ENCODE measurements around the gene PPP4R3A. TPM values are rescaled to one million over a fixed set of nuclear protein-coding genes. Genes with fewer than 3 reads are reported as not detected.
"Not testable (repeated sequence)": the region's sequence is repeated elsewhere in the genome, so short reads cannot be mapped to it uniquely, and the experiment has no call there.

PPP4R3A gene
- total RNA-seq, 2 donors from 2014 or later = 74.5 to 84.3 TPM

DNA sequence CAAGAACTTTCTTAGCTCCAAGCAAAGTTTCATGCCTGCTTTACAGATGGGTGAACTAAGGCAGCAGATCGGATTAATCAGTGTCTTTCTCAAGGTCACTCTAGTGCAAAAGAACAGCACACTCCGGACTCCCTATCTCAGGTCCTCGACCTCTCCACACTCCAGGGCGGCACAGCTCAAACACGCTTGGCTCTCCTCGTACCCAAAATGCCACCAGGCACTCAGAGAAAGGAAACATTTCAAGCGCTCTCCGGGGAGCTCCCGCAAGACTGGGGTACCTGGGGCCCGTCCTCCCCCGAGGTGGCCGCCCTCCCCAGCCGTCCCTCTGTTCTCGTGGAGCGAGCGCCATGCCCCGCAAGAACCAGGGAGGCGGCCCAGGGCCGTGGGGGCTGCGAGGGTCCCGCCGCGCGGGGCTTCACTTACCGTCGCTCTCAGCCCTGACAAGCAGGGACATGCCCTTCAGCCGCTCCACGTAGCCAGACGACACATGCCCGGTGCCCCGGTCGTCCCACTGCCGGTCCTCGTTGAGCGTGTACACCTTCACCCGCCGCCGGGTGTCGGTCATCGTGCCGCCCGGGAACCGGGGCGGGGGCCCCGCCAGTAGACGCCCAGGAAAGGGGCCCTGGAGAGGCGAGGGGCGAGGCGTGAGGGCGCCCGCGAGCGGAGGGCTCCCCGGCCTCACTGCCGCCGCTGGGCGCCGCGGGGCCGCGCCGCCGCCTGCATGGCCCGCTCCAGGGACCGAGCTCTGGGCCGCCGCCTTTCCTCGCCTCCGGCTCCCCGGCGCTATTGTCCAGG, 830 bp downstream of the PPP4R3A start:
- DNase-seq (peak; percentile 31 to 56), ATAC-seq (peak; percentile 19)
- intact Hi-C loops (cut with DNase I, micrococcal nuclease) = no loop called here

DNA sequence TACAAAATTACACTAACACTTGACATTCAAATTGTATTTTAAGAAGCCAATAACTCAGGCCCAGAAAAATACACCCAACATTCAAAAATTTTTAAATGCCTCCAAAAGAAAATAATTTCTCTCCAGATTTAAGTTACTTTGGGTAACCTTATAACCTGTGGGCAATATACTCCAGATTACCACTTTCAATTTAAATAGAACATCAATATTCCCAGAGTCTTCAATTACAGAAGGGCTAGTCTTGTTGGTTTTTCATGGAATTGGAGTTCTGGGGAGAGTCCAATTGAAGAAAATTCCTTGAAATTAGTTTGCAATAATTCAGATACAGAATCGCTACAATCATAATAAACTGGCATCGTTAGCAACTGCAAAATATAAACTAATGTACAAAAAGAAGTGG, 2.0 kb downstream of the PPP4R3A start:
- no peak for DNase-seq
- intact Hi-C loops (cut with DNase I, micrococcal nuclease) = no loop called here
- no peak for ATAC-seq

DNA sequence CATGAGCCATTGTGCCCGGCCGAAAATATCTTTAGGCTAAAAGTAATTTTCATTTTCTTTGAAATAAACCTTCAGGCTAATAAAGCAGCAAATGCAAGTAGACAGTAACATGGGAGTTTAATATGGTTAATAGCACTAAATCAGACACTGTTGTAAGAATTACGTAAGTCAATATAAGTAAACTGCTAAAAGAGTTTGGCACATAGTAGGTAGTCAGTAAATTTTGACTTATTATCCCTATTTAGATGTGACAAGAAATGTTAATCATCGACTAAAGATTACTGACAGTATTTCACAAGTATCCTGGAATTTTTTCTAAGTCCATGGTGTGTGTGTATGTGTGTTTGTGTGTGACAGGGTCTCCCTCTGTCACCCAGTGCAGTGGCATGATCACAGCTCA, 3.9 kb downstream of the PPP4R3A start:
- no peak for ATAC-seq
- no peak for DNase-seq
- intact Hi-C loops (cut with DNase I, micrococcal nuclease) = no loop called here

DNA sequence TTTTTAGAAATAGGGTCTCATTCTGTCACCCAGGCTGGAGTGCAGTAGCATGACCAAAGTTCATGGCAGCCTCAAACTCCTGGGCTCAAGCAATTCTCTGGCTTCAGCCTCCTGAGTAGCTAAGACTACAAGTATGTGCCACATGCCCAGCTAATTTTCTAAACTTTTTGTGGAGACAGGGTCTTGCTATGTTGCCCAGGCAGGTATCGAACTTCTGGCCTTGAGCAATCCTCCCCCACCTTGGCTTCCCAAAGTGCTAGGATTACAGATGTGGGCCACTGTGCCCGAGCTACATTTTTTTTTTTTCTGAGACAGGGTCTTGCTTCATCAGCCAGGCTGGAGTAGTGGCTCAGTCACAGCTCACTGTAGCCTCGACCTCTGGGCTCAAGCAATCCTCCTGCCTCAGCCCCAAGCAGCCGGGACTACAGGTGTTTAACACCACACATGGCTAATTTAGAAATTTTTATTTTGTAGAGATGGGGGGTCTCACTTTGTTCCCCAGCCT, 7.1 kb downstream of the PPP4R3A start:
- DNase-seq = no peak
- intact Hi-C loops (cut with DNase I, micrococcal nuclease) = no loop called here
- no peak for ATAC-seq

DNA sequence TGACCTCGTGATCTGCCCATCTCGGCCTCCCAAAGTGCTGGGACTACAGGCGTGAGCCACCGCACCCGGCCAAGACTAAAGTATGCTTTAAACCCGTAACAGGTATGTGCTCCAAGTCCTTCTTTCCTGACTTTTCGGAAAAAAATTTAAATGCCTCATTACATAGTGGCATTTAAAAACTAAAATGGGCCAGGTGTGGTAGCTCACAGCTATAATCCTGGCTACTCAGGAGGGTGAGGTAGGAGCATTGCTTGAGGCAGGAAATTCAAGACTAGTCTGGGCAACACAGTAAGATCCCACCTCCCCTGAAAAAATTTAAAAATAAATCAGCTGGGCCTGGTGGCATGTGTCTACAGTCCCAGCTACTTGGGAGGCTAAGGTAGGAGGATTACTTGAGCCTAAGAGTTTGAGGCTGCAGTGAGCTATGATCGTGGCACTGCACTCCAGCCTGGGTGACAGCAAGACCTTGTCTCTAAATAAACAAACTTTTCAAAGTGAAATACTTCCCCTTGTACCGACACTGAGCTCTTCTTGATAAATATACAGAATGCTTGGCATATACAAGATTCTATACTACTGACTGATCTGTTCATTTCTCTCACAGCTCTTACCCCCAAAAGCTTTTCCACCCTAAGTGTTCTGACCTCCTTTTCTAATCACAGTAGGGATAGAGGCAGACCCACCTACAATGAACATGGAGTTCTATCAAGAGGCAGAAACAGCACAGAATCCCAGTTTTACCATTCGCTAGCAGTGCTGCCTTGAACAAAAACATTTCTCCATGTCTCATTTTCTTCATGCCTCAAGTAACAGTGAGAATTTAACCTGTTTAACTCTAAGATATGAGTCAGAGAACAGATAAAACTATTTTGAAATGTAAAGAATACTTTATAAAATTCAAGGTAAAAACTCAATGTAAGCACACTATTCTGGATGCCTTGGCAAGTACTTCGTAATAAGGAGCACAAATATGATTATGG, 7.9 kb downstream of the PPP4R3A start:
- DNase-seq (no peak), ATAC-seq (no peak)
- intact Hi-C loops (cut with DNase I, micrococcal nuclease) = no loop called here

DNA sequence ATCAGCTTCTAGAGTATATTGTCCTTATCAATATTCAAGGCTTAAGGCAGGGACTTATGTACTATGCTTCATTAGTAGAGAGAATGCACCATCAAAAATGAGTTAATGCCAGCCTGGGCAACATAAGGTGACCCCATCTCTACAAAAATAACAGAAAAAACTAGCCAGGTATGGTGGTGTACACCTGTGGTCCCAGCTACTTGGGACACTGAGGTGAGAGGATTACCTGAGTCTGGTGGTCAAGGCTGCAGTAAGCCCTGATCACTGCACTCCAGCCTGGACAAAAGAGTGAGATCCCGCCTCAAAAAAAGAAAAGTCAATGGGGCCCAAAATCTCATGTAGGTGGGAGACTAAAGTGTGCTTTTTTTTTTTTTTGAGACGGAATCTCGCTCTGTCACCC, 8.8 kb downstream of the PPP4R3A start:
- DNase-seq = no peak
- no peak for ATAC-seq
- intact Hi-C loops (cut with DNase I, micrococcal nuclease) = no loop called here

DNA sequence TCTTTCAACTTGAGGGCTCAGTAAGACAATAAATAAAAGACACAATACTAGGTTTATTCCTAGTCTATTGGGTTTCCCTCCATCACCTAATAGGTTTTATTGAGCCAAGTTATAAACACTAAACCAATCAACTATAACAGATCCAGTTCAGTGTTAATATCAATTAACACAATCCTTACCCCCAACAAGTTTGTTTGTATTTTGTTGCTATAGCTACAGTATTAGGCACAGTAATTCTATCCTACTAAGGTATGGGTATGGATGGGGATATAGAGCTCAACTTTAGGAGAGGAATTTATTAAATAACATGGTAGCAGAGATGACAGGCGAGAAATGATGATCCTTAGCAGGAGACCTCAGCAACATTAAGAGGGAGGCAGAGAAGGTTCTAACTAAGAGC, 13.3 kb downstream of the PPP4R3A start:
- DNase-seq (no peak), ATAC-seq (peak; percentile 47)
- intact Hi-C loops (cut with DNase I, micrococcal nuclease) = no loop called here

DNA sequence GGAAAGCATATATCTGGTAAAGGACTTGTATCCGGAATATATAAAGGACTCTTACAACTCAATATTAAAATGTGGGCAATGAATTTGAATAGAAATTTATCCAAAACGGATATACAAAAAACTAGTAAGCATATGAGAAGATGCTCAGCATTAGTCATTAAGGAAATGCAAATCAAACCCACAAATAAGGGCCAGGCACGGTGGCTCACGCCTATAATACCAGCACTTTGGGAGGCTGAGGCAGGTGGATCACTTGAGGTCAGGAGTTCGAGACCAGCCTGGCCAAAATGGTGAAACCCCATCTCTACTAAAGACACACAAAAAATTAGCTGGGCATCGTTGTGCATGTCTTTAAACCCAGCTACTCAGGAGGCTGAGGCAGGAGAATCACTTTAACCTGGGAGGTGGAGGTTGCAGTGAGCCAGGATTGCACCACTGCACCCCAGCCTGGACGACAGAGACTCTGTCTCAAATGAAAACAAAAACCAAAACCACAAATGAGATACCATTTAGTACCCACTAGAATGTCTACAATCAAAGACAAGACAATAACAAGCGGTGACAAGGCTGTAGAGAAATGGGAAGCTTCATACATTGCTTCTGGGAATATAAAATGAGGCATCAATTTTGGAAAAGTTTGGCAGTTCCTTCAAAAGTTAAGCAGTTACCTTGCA, 15.6 kb downstream of the PPP4R3A start:
- ATAC-seq; intact Hi-C loops (cut with DNase I, micrococcal nuclease); DNase-seq: not testable (repeated sequence)

DNA sequence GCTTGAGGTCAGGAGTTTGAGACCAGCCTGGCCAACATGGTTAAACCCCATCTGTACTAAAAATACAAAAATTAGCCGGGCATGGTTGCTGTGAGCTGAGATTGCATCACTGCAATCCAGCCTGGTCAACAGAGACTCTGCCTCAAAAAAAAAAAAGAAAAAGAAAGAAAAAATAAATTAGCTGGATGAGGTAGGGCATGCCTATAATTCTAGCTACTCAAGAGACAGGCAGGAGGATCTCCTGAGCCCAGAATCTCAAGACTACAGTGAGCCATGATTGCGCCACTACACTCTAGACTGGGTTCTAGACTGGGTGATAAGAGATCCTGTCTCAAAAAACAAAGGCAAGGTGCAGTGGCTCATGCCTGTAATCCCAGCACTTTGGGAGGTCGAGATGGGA, 16.9 kb downstream of the PPP4R3A start:
- ATAC-seq (no peak), DNase-seq (no peak)
- intact Hi-C loops (cut with DNase I, micrococcal nuclease) = no loop called here

DNA sequence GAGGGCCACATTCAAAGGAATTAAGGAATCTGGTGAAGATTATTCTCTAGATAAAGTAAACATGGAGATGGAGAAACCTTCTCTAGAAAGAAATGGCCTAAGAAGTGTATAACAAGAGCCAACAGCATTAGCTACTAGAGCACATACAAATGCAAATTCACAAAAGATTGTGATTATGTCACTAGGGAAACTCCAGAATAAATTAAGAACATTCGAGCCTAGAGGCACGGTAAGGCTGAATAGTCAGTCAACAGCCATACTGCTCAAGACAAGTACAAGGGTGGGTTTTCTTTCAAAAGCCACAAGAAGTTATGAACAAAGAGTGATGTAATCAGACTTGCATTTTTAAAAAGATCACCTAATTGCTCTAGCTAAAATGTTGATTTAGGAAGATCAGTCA, 25.4 kb downstream of the PPP4R3A start:
- ATAC-seq (no peak), DNase-seq (no peak)
- intact Hi-C loops (cut with DNase I, micrococcal nuclease) = no loop called here

DNA sequence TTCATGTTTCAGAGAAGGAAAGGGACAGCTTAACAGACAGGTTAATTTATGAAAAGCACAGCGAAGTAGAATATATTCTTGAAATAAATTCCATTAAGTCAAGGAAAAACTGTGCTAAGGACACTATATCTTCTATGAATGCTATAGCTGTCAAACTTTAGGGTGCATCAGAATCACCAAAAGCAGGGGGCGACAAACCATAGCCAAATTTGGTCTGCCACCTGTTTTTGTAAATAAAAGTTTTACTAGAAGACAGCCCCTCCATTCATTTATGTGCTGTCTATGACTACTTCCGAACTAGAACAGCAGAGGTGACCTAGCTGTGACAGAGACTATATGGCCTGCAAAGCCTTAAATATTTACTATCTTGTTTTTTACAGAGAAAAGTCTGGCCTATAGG, 25.9 kb downstream of the PPP4R3A start:
- ATAC-seq = no peak
- no peak for DNase-seq
- intact Hi-C loops (cut with DNase I, micrococcal nuclease) = no loop called here

DNA sequence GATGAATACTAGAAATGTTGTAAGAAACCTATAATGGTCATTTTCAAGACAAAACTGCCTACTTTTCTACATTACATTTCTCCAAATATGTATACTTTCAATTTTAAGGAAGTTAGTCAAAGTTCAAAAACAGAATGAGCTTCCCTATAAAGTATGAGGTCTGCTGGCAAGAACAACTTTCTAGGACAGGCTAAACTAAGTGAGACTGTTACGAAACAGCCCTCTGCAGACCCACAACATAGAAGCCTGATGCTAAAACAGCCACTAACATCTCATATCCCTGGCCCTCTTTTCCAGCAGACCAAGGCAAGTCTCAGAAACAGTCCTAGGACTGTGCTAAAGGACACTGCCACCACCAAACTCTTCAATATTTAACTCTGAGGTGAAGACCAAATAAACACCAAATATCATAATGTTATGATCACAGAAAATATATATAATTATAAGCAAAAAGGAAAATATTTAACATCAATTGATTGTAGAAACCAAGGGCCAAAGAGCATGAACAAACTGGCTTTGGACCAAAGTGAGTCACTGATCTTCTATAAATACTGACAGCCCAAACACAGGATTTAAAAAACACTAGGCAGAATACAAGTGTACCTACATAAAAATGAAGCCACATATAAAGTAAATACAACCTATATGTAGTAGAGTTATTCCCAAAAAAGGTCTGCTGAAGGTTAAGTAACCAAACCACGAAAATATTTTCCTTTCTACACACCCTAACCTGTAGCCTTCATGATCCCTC, 27.7 kb downstream of the PPP4R3A start:
- ATAC-seq (no peak), DNase-seq (no peak)
- intact Hi-C loops (cut with DNase I, micrococcal nuclease) = no loop called here

DNA sequence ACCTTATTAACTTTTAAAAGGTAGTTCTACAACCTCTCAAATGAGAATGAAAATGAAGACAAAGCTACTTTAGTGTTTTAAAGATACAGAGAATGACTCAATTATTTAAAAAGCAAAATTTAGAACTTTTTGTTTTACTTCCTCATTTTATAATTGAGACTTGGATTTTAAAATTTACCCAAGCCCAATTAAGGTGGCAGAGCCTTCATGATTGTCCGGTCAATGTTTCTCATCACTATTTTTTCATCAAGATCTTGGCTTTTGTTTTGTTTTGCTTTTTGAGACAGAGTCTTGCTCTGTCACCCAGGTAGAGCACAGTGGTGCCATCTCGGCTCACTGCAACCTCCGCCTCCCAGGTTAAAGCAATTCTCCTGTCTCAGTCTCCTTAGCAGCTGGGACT, 32.7 kb downstream of the PPP4R3A start:
- ATAC-seq (no peak), DNase-seq (no peak)
- intact Hi-C loops (cut with DNase I, micrococcal nuclease) = no loop called here

DNA sequence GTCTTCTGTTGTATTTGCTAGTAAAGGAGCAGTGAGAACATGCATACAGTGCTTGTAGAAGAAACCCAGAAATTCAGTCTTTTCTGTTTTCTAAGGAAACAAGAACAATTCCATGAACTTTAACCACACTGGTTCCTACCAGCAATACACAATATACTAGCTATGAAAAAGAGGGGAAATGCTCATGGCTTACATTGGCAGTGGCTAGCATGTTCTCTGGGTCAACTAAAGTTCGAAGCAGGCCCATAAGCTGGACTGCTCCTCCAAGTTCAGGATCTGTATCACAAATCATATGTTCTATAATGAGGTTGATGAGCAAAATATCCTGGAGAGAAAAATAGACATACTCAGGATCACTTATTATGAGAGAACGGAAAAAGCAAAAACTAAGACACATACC, 37.1 kb downstream of the PPP4R3A start:
- ATAC-seq = no peak
- DNase-seq = no peak
- intact Hi-C loops (cut with DNase I, micrococcal nuclease) = no loop called here

DNA sequence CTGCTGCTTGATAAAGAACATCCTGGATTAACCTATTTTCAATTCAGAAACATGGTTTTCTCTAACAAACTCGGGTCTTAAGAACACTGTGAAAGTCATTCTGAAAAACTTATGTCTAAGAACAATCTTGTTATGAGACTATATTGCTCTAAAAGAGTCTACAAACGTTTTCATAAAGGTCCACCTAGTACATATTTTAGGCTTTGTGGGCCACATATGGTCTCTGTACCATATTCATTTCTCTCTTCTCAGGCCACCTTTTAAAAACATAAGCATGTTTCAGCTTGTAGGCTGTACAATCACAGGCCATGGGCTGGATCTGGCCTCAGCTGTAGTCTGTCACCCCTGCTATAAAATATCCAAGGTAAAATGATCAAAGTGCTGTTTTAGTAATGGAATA, 39.9 kb downstream of the PPP4R3A start:
- ATAC-seq (no peak), DNase-seq (no peak)
- intact Hi-C loops (cut with DNase I, micrococcal nuclease) = no loop called here

DNA sequence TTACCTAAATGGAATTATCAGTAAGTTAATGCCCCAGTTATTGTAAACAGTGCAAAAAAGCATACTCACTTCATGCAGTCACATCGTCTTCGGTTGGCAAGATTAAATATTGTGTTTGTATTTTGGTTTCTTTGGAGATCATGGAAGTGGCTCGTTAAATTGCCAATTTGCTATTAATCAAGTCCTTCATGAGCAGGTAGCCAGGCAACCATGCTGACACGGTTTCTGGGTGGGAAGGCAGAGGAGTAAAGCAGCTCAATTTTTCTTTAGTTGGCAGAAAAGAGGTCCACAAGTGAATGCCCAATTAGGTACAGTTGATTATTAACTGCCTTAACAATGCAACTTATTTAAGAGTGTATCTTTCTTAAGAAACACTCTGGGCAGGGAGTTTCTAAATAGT, 43.9 kb downstream of the PPP4R3A start:
- no peak for ATAC-seq
- intact Hi-C loops (cut with DNase I, micrococcal nuclease) = no loop called here
- no peak for DNase-seq

DNA sequence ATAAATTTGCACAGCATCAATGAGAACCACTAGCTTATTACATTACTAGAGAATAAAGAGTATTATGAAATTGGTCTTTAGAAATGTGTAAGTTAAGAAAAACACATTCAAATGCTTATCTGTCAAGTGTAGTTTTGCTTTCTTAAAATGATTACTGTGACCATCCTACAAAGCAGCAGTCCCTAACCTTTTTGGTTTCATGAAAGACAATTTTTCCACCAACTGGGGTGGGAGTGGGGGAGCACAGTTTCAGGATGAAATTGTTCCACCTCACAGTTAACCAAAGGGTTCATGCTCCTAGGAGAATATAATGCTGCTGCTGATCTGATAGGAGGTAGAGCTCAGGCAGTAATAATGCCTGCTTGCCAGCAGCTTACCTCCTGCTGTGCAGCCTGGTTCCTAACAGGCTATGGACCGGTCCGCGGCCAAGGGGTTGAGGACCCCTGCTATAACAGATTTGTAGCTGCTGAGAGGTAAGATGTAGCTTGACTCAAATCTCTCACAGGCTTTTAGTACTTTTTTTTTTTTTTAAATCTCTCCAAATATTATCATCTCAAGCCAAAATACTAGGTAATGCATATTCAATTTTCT, 45.4 kb downstream of the PPP4R3A start:
- ATAC-seq (no peak), DNase-seq (no peak)
- intact Hi-C loops (cut with DNase I, micrococcal nuclease) = no loop called here

DNA sequence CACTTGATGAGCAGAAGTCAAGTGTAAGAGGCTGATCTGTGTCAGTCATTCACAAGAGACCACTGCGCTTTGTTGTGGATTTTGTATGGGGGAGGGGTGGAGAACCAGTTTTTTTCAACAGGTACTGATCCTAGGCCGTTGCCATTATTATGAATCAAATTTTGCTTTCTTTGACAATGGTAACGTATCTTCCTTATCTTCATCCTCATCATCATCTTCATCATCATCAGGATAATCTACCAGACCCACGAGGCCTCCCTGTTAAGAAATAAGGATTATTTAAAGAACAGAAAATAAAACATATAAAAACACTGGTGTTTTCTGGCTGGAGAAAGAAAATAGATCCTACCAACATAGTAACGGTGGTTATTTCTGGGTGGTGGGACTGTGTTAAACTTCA, 51.5 kb downstream of the PPP4R3A start:
- ATAC-seq (no peak), DNase-seq (no peak)
- intact Hi-C loops (cut with DNase I, micrococcal nuclease) = no loop called here

Data from left colon (tissue), 2 donors.